HG02870 (cell line): ENCODE measurements around the gene GASK1B.

ENCODE experiments used
- ATAC-seq: cut with Tn5 transposase; IDR thresholded peaks from one replicate; pipeline ENCODE4 v1.9.1; 2021; ENCODE audit warnings: mild to moderate bottlenecking, moderate library complexity; ENCODE audit not compliant: unreplicated experiment

Gene GASK1B

GRCh38 chr4:158189422-158189821 lies 16.6 kb upstream of the GASK1B start:
- ATAC-seq, result no peak

GRCh38 chr4:158186815-158187214 lies 14.0 kb upstream of the GASK1B start:
- ATAC-seq, result no peak

GRCh38 chr4:158182736-158183135 lies 9.9 kb upstream of the GASK1B start:
- no peak for ATAC-seq

- no peak for ATAC-seq
Observed at GRCh38 chr4:158181906-158182305, 9.1 kb upstream of the GASK1B start.

GRCh38 chr4:158179465-158179864 lies 6.6 kb upstream of the GASK1B start:
- ATAC-seq, result no peak

GRCh38 chr4:158176776-158177175 lies 4.0 kb upstream of the GASK1B start:
- ATAC-seq, result no peak

- ATAC-seq, result no peak
Observed at GRCh38 chr4:158176108-158176507, 3.3 kb upstream of the GASK1B start.

GRCh38 chr4:158170691-158171561 lies 1.9 kb downstream of the GASK1B start:
- ATAC-seq, result no peak

GRCh38 chr4:158169931-158170690 lies 2.7 kb downstream of the GASK1B start:
- ATAC-seq, result no peak

- no peak for ATAC-seq
Observed at GRCh38 chr4:158169506-158169905, 3.3 kb downstream of the GASK1B start.

- no peak for ATAC-seq
Observed at GRCh38 chr4:158168606-158169005, 4.2 kb downstream of the GASK1B start.

- no peak for ATAC-seq
Observed at GRCh38 chr4:158166701-158167100, 6.1 kb downstream of the GASK1B start.

- ATAC-seq, result no peak
Observed at GRCh38 chr4:158164768-158165213, 8.0 kb downstream of the GASK1B start.

- ATAC-seq, result no peak
Observed at GRCh38 chr4:158163941-158164767, 8.7 kb downstream of the GASK1B start.

GRCh38 chr4:158162631-158163030 lies 10.2 kb downstream of the GASK1B start:
- ATAC-seq, result no peak

- ATAC-seq, result no peak
Observed at GRCh38 chr4:158161551-158162354, 11.1 kb downstream of the GASK1B start.

GRCh38 chr4:158159718-158160094 lies 13.1 kb downstream of the GASK1B start:
- ATAC-seq, result no peak

GRCh38 chr4:158159054-158159717 lies 13.6 kb downstream of the GASK1B start:
- ATAC-seq, result no peak

GRCh38 chr4:158157412-158157811 lies 15.4 kb downstream of the GASK1B start:
- ATAC-seq, result no peak
